ENCODE measurements around the gene LMO7. TPM values are rescaled to one million over a fixed set of nuclear protein-coding genes. Genes with fewer than 3 reads are reported as not detected.
A peak's percentile ranks its signal among the peaks of the same experiment; 100 is the strongest.

The LMO7 gene
- total RNA-seq (2014; rRNA removed; shearing (Covaris generic)) = 111 and 130 TPM in 2 replicates

DNA sequence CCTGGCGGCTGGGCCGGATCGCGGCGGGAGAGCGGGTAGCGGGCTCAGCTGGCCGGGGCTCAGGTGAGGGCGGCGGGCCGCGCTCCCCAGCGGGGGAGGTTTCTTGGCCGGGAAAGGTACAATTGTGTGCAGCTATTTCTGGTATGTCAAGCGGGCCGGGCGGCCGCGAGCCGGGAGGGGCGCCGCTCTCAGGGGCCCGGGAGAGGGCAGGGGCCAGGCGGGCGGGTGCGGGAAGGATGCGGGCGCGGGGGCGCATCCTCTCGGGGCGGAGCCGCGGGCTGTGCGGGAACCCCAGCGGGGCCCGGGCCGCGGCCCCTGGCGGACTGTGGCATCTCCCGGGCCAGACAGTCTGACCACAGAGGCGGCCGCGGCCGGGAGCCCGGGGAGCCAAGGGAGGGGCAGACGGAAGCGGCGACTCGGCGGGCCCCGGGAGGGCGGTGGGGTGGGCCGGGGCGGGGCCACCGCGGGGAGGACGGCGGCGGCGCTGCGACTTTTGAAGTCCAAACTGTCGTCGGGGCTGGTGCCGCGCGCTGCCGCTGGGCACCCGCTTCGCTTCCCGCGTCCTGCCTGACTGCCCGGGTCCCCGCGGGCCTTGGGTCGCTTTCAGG, at the start of gene LMO7:
TSS of gene LMO7 (plus strand) at position 503 of the 608 bp plus-strand sequence. CDS start 328 bp downstream, outside the sequence.
- peak; percentile 75 for DNase-seq (ENCODE audit: low spot score)

DNA sequence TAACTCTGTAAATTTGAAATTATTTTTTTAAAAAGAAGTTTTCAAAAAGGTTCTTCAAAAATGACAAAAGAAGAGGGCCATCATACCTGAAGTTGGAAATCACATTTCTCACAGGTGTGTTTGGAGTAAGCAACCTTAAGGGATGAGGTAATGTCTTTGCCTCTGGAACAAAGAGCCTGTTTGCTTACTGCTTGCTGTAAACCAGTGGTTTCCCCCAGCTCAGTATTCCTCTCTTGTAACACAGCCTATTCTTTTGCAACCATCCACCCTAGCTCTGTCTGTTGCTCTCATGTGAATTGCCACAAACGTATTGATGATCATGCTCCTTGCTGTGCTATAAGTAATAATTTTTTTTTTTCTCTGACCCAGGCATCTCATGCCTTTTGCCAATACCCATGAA, 48.5 kb upstream of the LMO7 start:
- DNase-seq (ENCODE audit: low spot score) = no peak

DNA sequence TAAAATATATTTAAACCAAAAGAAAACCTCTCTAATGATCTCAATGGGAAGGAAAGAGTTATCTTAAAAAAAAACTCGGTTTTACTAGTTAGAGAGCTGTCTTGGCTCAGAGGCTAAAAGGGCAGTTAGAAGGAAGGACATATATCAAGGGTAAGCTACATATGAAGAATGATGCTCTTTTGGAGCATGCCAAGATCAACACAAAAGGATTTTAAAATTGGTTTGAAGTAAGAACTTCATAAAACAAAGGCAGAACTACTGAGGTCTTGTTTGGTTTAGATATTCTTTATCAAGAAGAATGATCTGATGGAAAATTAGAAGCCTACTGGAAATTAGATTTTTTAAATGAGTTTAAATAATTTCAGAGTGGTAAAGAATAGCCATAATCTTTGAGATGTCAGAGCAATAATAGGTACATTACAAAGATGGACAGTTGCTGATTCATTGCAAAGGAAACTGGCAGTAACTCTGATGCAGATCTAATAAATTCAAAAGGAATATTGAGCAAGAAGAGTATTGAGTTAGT, 39.4 kb upstream of the LMO7 start:
- DNase-seq (ENCODE audit: low spot score) = no peak

DNA sequence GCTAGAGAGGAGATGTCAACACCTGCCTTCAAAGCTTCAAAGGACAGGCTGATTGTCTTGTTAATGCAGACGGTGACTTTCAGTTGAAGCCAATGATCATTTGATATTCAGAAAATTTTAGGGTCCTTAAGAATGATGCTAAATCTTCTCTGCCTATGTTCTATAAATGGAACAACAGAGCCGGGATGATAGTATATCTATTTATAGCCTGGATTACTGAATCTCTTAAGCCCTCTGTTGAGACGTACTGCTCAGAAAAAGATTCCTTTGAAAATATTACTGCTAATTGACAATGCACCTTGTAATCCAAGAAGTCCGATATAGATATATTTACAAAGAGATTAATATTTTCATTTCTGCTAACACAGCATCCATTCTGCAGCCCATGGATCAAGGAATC, 35.8 kb upstream of the LMO7 start:
- no peak for DNase-seq (ENCODE audit: low spot score)

DNA sequence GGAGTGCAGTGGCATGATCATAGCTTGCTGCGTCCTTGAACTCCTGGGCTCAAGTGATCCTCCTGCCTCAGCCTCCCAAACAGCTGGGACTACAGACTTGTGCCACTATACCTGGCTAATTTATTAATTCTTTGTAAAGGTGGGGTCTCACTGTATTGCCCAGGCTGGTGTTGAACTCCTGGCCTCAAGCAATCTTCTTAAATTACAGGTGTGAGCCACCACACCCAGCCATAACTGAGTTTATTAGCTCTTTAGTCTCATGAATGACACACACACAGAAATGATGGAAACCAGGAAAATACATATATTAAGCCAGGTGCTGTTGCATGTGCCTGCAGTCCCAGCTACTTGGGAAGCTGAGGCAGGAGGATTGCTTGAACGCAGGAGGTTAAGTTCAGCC, 33.1 kb upstream of the LMO7 start:
- no peak for DNase-seq (ENCODE audit: low spot score)

DNA sequence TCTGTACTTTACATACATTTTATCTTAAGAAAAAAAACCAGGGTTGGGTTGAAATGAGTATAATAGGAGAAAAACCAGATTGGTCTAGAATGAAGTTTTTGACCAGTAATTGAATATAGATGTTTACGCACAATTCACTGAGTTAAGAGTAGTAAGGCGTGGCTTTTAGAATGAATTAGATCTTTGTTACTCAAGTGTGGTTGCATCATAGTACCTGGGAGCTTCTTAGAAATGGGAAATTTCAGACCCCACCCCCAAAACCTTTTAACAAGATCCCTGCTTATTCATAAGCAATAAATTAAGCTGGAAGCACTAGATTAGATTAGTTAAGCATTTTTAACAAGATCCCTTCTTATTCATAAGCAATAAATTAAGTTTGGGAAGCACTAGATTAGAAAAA, 28.7 kb upstream of the LMO7 start:
- no peak for DNase-seq (ENCODE audit: low spot score)

DNA sequence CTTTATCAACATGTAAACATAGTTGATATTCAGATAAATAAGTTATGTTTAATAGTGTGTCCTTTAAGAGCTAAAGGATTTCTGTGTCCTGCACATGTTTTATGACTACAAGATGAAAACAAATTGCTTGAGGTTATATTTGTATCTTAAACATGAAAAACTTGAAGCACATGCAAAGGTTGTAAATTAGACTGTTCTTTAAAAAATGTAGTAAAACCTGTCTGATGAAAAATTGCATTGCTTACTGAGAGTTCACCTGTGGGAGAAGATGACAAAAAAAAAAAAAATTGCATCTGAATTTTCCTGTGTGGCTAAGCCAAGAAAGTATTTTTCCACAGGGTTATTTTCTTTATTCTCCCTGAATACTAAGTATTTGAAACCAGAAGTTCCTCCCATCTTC, 25.7 kb upstream of the LMO7 start:
- peak; percentile 22 for DNase-seq (ENCODE audit: low spot score)

DNA sequence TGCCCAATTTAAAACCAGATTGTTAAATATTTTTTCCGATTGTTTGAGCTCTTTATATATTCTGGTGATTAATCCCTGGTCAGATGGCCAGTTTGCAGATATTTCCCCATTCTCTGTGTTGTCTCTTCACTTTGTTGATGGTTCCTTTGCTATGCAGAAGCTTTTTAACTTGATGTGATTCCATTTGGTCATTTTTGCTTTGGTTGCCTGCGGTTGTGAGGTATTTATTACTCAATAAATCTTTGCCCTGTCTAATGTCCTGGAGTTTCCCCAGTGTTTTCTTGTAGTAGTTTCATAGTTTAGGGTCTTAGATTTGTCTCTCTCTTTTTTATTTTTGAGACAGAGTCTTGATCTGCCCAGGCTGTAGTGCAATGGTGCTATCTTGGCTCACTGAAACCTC, 23.8 kb upstream of the LMO7 start:
- no peak for DNase-seq (ENCODE audit: low spot score)

DNA sequence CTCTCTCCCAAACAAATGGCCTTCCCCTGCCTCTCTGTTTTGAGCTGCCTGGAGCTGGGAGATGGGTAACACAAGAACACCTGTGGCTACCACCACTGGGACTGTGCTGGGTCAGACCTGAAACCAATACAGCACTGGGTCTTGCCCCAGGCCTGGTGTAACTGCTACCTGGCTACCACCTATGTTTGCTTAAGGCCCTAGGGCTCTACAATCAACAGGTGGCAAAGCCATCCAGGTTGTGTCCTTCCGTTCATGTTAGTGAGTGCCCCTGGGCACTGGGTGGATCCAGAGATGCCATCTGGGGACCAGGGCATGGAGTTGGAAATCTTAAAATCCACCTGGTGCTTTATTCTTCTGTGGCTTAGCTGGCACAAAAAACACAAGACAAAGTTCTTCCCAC, 18.9 kb upstream of the LMO7 start:
- DNase-seq (ENCODE audit: low spot score) = no peak

DNA sequence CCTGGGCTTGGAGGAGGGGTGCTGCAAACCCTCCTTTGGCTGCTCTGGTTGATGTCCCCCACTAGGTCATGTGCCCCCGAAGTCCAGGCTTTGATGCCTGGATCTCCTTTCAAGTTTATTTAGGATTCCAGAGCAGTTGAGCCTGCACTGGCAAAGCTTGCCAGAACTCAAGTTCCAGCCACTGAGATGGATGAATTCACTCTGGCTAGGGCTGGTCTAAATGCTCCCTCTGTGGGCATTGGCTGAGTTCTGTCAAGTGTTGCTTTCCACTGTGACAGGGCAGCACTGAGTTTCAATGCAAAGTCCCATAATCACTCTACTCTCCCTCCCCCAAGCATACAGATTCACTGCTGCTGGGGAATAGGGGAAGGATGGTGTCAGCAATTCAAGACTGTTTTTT, 17.8 kb upstream of the LMO7 start:
- DNase-seq (ENCODE audit: low spot score) = no peak

DNA sequence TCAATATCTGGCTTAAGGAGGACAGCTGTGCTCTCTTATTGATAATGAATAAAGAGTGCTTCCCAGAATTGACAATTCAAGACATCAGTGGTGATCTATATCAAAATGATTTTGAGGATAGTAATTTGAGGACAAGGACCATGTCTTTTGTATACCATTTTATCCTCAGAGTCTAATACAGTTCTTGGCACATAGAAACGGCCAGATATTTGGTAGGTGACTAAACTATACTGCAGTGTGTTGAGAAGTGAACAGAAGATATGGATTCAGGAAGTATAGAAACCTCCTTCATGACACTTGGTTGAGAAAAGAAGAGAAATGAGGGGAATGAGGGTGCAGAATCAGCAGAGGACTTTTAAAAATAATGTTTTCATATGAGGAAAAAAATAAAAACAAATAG, 16.1 kb upstream of the LMO7 start:
- DNase-seq (ENCODE audit: low spot score) = no peak

DNA sequence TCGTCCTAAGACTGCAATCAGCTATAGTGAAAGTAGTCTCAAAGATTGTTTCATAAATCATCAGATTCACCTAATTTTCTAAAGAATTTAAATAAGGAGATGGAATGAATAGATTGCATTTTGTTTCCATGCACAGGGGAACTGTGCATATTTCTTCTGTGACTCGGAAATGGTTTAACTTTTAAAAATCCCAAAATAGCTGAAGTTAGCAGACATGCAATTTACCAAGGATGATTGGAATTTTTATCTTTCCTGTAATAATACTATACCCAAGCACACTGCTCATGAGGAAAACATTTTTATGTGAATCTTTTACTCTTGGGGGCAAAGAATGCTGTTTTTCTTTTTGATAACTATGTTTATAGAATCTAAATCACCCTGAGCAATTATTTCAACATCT, 15.0 kb upstream of the LMO7 start:
- DNase-seq (ENCODE audit: low spot score) = no peak

DNA sequence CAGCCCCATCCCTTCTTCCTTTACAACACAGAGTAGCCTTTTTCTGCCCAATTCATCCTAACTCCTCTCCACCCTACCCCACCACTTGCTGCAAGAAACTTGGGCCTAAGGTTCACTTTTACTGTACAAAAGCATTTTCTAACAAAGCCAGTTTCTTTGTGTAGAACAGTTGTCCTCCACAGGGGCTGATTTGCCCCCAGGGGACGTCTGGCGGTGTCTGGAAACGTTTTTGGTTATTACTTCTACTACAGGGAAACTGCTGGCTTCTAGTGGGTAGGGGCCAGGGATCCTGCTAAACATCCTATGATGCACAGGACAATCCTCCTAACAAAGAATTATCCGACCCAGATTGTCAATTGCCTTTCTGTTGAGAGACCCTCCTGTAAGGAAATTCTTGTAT, 7.3 kb upstream of the LMO7 start:
- no peak for DNase-seq (ENCODE audit: low spot score)

DNA sequence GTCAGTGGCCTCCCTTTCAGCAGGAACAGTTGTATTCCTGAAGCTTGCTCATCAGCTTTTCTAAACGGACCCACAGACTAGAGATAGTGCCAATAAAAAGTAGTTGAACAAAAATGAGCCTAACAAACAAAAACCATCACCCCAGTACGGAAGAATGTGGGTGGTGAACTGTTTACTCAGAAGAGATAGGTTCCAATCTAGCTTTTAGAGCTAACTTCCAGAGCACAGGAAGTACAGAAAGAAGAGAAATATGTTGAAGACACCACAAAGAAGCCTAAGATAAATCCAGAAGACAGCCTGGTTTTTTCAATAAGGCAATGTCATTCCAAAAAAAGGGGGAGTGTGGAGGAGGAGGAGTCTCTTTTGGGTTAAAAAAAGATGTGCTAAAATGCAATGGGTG, 2.8 kb upstream of the LMO7 start:
- peak; percentile 55 for DNase-seq (ENCODE audit: low spot score)

DNA sequence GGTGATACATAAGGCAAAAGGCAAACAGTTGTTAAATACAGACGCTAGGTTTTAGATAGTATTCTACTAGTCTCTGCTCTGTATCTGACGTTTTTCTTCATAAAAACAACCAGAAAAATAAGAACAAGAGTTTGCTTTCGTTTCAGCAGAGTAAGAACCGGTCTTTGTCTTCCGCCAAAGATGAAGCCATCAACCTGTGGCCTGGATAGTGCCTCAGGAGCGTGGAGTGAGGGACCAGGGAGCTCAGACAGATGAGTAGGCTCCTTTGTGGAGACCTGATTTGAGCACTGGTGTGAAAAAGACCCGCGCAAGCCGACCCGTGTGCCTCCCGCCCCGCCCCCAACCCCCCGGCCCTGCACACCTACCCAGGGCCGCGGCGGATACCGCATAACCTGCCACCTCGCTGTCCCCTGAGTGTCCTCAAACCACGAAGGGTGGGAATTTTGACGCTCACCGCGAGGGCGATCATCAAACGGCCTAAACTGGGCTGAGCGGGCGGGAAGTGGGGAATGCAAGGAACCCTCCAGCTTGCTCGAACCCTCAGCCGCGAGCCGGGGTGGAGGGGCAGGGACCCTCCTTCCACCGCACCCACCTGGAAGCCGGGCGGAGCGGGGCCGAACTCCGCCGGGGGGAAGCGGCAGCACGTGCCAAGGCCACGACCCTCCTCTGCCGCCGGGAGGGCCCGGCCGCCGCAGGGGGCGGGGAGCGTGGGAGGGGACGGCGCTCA, 866 bp upstream of the LMO7 start:
- peak; percentile 69 for DNase-seq (ENCODE audit: low spot score)

DNA sequence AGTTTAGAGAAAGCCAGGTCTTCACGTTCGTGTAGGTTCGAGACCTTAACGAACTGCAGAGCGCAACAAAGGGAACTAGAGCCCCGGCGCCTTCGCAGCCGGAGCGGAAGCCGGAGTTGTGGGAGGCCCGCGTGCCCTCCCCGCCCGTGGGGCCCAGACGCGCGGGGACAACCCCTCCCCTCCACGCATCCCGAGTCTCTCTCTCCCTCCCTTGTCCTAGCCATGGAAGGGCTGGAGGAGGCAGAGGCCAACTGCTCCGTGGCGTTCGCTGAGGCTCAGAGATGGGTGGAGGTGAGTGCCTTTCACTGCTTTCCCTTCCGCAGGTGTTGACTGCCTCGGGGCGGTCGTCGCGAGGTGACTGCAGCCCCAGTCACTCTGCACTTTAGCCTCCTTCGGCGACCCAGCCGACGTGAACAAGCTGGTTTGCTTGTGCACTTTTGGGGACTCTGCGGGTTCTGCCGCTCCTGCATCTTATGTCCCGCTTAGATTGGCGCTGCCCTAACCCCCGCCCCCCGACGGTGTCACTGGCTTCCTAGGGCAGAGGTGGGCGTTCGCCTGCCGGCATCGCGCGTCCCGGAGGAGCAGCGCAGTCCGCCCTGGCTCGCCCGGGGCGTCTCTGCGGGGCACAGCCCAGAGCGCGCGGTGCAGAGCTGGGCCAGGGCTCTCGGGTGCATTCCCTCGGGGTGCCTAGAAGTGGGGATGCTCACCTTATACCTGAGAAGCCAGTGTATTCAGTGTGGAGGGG, 478 bp downstream of the LMO7 start:
- peak; percentile 77 for DNase-seq (ENCODE audit: low spot score)

DNA sequence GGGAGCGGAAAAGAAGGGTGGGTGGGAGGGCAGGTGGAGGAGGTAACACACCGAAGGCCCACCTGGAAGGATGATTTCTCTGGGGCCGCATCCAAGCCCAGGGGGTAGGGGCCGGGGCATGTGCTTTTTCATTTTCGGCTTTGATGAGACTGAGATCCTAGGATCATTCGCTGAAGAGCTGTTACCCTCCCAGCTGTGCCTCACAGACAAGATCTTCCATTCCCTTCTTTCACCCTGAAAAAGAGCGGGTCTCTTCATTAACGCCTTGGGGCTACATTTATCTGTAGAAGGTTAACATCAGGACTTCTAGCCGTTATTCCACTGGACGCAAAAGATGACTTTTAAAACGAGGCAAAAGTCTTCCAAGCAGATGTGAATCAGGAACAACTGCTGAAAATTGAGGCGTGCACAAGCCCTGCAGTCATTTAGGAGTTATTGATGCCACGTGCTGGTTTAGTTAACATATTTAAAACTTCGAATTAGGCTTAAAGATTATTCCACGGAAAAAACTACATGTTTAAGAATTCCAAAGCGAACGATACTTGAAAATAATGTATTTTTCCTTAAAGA, 1.1 kb downstream of the LMO7 start:
- peak; percentile 16 for DNase-seq (ENCODE audit: low spot score)

DNA sequence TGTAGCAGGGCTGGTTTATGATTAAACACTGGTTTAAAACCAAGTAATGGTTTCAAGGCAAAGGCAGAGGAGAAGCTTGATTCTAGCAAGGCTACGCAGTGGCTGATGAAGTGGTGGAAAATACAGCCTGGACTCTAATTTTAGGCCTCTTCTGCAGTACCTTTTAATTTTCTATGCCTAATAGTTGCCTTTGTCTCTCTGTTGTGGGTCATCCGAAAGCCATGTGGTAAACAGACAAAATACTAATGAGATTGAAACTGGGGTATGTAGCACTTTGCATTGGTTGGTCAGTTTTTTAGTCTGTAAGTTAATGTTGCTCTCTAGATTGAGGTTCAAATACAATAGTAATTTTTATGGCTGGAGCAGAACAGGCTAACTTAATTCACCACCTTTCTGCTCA, 3.3 kb downstream of the LMO7 start:
- DNase-seq (ENCODE audit: low spot score) = no peak

DNA sequence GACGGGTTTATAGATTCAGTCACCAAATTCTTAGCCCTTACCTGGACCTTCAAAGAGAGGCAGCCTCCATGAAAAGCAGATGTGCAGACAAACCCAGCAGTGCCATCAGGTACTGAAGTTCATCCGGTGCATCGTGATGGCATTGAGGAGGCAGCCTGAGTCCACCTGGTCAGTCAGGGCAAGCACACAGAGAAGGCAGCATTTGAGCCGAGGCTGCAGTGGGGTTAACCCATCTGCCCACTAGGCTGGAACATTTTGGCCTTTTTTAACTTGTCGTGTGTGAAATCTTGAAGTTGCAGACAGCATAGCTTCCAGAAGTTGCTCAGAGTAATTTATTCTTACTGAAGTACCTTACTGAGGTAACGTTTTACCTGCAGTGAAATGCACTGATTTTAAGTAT, 4.9 kb downstream of the LMO7 start:
- no peak for DNase-seq (ENCODE audit: low spot score)

DNA sequence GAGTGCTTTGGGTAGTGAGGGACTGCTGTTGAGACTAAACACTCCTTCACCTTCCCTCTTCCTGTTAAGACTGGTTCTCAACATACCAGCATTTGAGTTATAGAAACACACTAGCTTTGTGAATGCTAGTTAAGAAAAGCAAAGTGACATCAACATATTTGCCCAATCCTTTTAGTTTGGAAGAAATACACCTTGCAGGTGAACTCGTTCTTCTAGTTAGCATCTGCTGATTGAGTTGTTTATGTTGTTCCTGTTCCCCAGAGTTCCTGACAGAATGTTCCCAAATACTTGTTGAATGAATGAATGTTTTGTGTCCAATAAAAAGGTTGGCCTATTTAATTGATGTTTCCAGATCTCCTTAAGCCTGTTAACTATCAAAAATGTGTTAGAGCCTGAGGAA, 7.1 kb downstream of the LMO7 start:
- no peak for DNase-seq (ENCODE audit: low spot score)

DNA sequence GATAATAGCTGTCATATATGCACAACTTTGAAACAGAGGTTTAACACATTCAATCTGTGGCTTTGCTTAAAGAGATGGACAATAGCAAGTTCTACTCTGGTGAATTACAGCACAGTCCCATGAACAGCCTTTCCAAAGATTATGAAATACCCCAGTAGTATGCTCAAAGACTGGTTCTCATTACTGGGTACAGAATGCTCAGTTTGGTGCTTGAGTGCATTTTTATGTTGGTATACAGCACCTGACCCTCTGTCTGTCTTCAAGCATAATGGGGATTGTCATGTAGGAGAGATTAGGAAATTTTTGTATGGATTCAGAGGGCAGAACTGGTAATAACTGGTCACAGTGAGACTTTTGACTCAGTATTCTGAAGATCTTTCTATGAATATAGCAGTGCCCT, 7.6 kb downstream of the LMO7 start:
- no peak for DNase-seq (ENCODE audit: low spot score)

DNA sequence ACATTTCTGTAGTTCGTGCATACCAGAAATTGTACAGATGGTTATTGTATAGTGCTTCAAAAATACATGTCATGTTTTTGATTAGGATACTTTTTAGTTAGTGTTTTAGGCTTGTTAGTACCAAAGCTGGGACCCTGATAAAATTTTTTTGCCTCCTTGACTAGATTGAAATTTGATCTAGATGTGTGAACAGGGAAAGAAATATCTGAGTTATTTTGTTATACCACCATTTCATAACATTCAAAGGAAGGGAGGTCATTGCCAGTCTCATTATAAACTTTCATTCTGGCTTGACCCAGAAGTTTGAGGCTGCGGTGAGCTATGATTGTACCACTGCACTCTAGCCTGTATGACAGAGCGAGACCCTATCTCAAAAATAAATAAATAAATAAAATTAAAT, 9.0 kb downstream of the LMO7 start:
- no peak for DNase-seq (ENCODE audit: low spot score)
